Suprapubic skin (tissue), 4 donors: ENCODE results near the gene ABTB1. TPM values are rescaled to one million over a fixed set of nuclear protein-coding genes. Genes with fewer than 3 reads are reported as not detected.

Experiments
- DNase-seq, 2 donors: peaks; one replicate each; pipeline ENCODE4 v3.0.0-alpha.2; 2019; ENCODE audit warnings: low spot score in 2 of 2
- H3K27ac ChIP-seq: fragments of 200-600 bp; sonication (generic); one replicate; pipeline ENCODE4 v1.5.1; 2019
- H3K27me3 ChIP-seq: fragments of 200-600 bp; sonication (generic); one replicate; pipeline ENCODE4 v1.5.1; 2019
- H3K36me3 ChIP-seq: fragments of 200-600 bp; sonication (generic); one replicate; pipeline ENCODE4 v1.5.1; 2019
- H3K4me1 ChIP-seq: fragments of 200-600 bp; sonication (generic); one replicate; pipeline ENCODE4 v1.5.1; 2019
- H3K4me3 ChIP-seq: fragments of 200-600 bp; sonication (generic); one replicate; pipeline ENCODE4 v1.5.1; 2019; ENCODE audit warnings: mild to moderate bottlenecking
- H3K9me3 ChIP-seq: fragments of 200-600 bp; sonication (generic); one replicate; pipeline ENCODE4 v1.5.1; 2019
- EP300 ChIP-seq: sonication (generic); formaldehyde crosslinking; IDR thresholded peaks from one replicate; pipeline ENCODE4 v1.6.1; 2017; ENCODE audit warnings: antibody characterized with exemption
- POLR2A ChIP-seq, 2 donors: fragments of 450-650 bp; IDR thresholded peaks; one replicate each; pipeline ENCODE4 v1.6.1; 2017; ENCODE audit warnings: antibody characterized with exemption in 2 of 2, mild to moderate bottlenecking in 2 of 2, moderate library complexity in 2 of 2
- POLR2AphosphoS5 ChIP-seq, 3 donors: sonication (generic); formaldehyde crosslinking; IDR thresholded peaks; one replicate each; pipeline ENCODE4 v1.6.1; 2017; ENCODE audit warnings: antibody characterized with exemption in 3 of 3
- WGBS: methylation state at CpG from one replicate; pipeline ENCODE4 v1.1.5; 2018; 5-methylcytosine and 5-hydroxymethylcytosine counted together
- total RNA-seq, 4 donors: library from RNA; depleted of rRNA; stranded (reverse); fragments of >200 nt; gene quantifications; one replicate each; pipeline ENCODE4 v1.1.0, GENCODE V29; 2016
- TF ChIP-seq, protein P1 (sequence below), 2 donors: fragments of 200-600 bp in 1 of 2; fragments of 450-650 bp in 1 of 2; sonication (generic) in 1 of 2; IDR thresholded peaks; one replicate each; pipeline ENCODE4 v1.5.1; 2016 to 2019; ENCODE audit warnings: antibody characterized with exemption in 2 of 2, mild to moderate bottlenecking in 1 of 2, moderate library complexity in 1 of 2

The ABTB1 gene
- total RNA-seq, 4 donors from 2014 or later = 19.9 to 66.1 (median 35.8) TPM

DNA sequence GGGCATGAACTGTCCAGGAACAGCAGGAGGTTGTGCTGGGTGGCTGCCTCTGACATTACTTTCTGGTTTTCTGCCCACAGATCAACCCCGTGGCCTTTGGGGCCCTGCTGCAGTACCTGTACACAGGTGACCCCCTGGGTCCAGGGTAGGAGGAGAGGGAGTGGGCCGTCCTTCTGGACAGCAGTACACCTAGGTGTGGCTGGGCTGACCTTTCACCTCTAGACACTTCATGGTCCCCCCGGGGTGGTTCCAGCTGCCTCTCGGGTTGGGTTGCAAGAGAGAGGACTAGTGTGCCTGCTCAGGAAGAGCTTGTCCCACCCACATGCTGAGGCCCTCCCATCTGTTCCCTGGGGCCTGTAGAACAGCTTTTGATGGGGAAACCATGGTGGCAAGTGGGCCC lies 3.7 kb downstream of the ABTB1 start:
- peaks cover 48% of the 10 kb centered on the region for H3K4me1 ChIP-seq
- no peak overlapping the region for H3K27ac ChIP-seq
- peak; percentile 59 to 72 for DNase-seq
- H3K9me3 ChIP-seq = no peaks in the 10 kb centered on the region
- no peak for TF ChIP-seq EP300
- TF ChIP-seq, protein P1, sequence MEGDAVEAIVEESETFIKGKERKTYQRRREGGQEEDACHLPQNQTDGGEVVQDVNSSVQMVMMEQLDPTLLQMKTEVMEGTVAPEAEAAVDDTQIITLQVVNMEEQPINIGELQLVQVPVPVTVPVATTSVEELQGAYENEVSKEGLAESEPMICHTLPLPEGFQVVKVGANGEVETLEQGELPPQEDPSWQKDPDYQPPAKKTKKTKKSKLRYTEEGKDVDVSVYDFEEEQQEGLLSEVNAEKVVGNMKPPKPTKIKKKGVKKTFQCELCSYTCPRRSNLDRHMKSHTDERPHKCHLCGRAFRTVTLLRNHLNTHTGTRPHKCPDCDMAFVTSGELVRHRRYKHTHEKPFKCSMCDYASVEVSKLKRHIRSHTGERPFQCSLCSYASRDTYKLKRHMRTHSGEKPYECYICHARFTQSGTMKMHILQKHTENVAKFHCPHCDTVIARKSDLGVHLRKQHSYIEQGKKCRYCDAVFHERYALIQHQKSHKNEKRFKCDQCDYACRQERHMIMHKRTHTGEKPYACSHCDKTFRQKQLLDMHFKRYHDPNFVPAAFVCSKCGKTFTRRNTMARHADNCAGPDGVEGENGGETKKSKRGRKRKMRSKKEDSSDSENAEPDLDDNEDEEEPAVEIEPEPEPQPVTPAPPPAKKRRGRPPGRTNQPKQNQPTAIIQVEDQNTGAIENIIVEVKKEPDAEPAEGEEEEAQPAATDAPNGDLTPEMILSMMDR (IDR thresholded peaks at IDR 0.05) = no peak
- no peaks in the 10 kb centered on the region for H3K27me3 ChIP-seq
- H3K36me3 ChIP-seq = peaks cover 46% of the 10 kb centered on the region
- 52% methylated on average over 4 of the region's 4 CpGs for WGBS
- H3K4me3 ChIP-seq = no peak overlapping the region

GRCh38 chr3:127676921-127677351 lies 4.2 kb downstream of the ABTB1 start:
- DNase-seq = peak; percentile 59 to 67
- Histone ChIP-seq H3K27ac (no peak overlapping the region), H3K4me3 (no peak overlapping the region), H3K4me1 (peaks cover 43% of the 10 kb centered on the region), H3K36me3 (peaks cover 46% of the 10 kb centered on the region), H3K9me3 (no peaks in the 10 kb centered on the region), H3K27me3 (no peaks in the 10 kb centered on the region)
- TF ChIP-seq EP300 (no peak), POLR2AphosphoS5 (IDR thresholded peaks at IDR 0.05) (no peak), POLR2A (IDR thresholded peaks at IDR 0.05) (no peak)
- TF ChIP-seq, protein P1 (IDR thresholded peaks at IDR 0.05) = no peak
- 57% methylated on average over 14 of the region's 21 CpGs for WGBS

DNA sequence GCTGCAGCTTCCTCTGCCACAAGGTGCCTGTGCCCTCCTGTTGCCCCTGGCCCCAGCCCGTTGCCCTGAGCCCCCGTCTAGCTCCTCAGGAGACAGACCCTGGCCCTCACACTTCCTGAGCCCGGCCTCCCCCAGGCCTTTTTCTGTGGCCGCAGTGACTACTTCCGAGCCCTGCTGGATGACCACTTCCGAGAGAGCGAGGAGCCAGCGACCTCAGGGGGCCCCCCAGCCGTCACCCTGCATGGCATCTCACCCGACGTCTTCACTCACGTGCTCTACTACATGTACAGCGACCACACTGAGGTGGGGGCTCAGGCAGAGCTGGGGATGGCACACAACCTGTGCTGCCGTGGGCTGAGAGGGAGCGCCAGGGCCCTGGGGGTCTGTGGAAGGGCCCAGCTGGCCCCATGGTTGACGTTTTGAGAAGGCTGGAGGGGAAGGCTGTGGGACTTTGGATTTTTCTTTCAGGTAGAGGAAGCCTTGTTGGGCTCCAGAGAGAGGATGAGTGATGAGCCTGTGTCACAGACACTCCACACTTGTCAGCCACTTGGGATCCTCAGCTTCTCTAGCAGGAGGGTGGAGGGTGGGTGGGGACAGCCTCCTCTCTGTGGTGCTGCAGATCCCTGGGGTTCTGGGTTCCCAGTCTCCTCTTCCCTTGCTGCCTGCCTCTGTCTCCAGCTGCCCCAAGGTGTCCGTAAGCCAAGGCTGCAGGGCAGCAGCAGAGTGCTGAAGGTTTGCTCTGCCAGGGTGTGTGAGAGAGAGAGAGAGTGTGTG lies 5.0 kb downstream of the ABTB1 start:
- H3K9me3 ChIP-seq = no peaks in the 10 kb centered on the region
- peaks cover 38% of the 10 kb centered on the region for H3K4me1 ChIP-seq
- 91% methylated on average over 16 of the region's 17 CpGs for WGBS
- H3K27ac ChIP-seq = no peak overlapping the region
- no peaks in the 10 kb centered on the region for H3K27me3 ChIP-seq
- peaks cover 46% of the 10 kb centered on the region for H3K36me3 ChIP-seq
- H3K4me3 ChIP-seq = no peak overlapping the region
- TF ChIP-seq POLR2A (IDR thresholded peaks at IDR 0.05) (no peak), POLR2AphosphoS5 (IDR thresholded peaks at IDR 0.05) (no peak), EP300 (no peak)
- TF ChIP-seq, protein P1 (IDR thresholded peaks at IDR 0.05) = no peak
- peak; percentile 64 to 68 for DNase-seq

GRCh38 chr3:127678315-127678599 lies 5.5 kb downstream of the ABTB1 start:
- TF ChIP-seq POLR2A (IDR thresholded peaks at IDR 0.05) (no peak), POLR2AphosphoS5 (IDR thresholded peaks at IDR 0.05) (no peak), EP300 (no peak)
- TF ChIP-seq, protein P1 (IDR thresholded peaks at IDR 0.05) = no peak
- Histone ChIP-seq H3K36me3 (peaks cover 46% of the 10 kb centered on the region), H3K9me3 (no peaks in the 10 kb centered on the region), H3K27me3 (no peaks in the 10 kb centered on the region), H3K4me3 (no peak overlapping the region), H3K4me1 (peaks cover 36% of the 10 kb centered on the region), H3K27ac (no peak overlapping the region)
- no peak for DNase-seq
- 88% methylated on average over 8 of the region's 8 CpGs for WGBS

DNA sequence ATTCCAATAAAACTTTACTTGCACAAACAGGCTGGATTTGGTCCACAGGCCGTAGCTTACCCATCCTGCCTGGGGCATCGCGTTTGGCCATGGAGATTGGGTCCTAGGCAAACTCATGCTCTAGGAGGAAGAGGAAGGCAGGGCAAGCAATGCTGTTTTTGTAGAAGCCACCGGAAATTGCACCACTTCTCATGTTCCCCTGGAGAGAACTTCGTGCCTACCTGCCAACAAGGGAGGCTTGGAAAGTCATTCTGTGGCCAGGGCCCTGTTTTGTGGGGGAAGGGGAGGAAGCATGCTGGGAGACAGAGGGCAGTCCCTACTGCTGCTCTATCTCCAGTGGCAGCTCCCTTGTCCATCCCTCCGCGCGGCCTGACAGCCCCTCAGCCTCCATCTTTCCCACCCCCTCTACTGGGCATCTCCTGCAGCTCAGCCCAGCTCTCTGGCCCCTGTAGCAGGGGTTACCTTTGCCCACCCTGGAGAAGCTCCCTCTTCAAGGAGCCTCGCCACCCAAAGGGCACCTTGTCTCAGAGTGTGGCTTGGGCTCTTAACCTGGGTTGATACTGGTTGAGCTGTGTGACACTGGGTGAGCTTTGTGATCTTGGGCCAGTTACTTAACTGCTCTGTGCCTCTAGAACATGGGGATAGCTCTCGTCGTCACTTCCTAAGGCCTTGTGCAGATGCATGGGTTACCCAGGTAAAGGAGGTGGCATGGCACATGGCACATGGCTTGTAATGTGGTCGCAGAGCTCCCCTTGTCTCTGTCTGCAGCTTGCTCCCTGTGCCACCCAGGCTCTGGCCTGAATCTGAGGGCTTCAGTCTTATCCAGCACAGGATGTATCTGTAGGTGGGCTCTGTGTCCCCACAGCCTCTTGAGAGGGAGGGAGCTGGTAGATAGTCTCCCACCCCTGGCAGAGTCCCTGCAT lies 6.1 kb downstream of the ABTB1 start:
- WGBS = 69% methylated on average over 11 of the region's 12 CpGs
- TF ChIP-seq, protein P1 (IDR thresholded peaks at IDR 0.05) = no peak
- TF ChIP-seq POLR2AphosphoS5 (IDR thresholded peaks at IDR 0.05) = no peak
- DNase-seq = peak; percentile 47 to 73
- Histone ChIP-seq H3K27me3 (no peaks in the 10 kb centered on the region), H3K27ac (no peak overlapping the region), H3K36me3 (peaks cover 46% of the 10 kb centered on the region), H3K9me3 (no peaks in the 10 kb centered on the region), H3K4me1 (peaks cover 35% of the 10 kb centered on the region), H3K4me3 (no peak overlapping the region)
